GM12874 (cell line): ENCODE data around the gene C1orf105.

ENCODE experiments used
- TF ChIP-seq, protein P1 (sequence below): IDR thresholded peaks from 2 replicates; pipeline ENCODE4 v1.5.1; 2011; ENCODE audit warnings: low read depth, mild to moderate bottlenecking, control low read depth, low read length, moderate library complexity; ENCODE audit not compliant: insufficient read depth

C1orf105 gene

DNA sequence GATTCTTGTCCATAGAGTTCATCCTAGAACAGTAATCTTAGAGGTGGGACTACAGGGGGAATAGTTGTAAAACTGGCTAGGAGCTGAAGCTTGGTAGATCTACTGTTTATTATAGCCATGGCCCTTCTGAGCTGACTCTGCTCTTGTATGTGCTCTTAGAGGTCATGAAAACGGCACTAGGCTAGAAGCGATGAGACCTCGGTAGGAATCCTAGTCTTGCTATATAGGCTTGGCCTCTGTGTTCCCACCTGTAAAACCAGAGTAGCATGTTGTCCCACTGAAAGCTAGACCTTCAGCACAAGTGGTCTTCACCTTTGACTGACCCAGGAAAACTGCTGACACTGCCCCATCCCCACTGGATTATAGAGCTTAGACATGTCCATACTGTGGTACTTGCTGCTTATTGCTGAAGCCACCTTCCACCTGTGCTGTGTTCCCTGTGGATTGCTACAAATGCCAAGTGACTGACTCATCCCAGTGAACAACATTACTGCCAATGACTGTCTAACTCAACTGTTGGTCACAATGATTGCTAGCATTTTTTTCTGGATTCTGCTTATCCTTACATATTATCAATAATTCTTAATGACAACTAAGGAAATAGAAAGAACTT is 46.4 kb downstream of the C1orf105 start:
- TF ChIP-seq, protein P1, sequence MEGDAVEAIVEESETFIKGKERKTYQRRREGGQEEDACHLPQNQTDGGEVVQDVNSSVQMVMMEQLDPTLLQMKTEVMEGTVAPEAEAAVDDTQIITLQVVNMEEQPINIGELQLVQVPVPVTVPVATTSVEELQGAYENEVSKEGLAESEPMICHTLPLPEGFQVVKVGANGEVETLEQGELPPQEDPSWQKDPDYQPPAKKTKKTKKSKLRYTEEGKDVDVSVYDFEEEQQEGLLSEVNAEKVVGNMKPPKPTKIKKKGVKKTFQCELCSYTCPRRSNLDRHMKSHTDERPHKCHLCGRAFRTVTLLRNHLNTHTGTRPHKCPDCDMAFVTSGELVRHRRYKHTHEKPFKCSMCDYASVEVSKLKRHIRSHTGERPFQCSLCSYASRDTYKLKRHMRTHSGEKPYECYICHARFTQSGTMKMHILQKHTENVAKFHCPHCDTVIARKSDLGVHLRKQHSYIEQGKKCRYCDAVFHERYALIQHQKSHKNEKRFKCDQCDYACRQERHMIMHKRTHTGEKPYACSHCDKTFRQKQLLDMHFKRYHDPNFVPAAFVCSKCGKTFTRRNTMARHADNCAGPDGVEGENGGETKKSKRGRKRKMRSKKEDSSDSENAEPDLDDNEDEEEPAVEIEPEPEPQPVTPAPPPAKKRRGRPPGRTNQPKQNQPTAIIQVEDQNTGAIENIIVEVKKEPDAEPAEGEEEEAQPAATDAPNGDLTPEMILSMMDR, result no peak

DNA sequence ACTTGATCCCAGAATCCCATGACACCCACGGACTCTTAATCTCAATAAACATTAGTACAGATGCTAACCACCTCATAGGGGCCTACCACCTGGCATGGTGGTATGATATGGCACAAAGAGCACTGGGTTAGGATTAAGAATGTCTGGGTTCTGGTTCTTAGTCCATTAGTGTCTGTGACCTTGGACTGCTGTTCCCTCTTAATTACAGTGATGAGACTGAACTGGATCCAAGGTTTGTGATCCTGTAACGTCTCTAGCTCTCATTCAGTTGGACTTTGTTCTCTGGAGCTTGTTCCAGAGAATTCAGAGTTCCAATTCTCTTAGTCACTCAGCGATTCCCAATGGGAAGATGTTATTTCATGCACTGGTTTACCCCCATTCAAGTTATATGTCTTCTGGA is 47.0 kb downstream of the C1orf105 start:
- TF ChIP-seq, protein P1, result no peak

DNA sequence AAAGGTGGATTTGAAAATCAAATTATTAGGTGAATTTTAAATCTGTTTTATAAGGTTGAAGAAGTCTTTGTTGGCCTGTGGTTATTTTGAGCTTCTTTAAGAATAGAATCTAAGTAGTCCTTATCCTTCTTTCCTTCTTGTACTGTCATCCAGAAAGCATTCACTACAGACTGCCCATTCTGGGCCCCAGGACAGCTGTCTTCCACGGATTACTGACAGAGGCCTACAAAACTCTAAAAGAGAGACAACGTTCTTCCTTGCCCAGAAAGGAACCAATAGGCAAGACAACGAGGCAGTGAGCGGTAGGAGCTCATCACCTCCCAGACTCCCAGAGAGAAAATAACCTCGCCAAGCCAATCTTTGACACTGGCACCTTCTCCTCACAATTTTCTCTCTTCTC is 47.8 kb downstream of the C1orf105 start:
- TF ChIP-seq, protein P1, result no peak

DNA sequence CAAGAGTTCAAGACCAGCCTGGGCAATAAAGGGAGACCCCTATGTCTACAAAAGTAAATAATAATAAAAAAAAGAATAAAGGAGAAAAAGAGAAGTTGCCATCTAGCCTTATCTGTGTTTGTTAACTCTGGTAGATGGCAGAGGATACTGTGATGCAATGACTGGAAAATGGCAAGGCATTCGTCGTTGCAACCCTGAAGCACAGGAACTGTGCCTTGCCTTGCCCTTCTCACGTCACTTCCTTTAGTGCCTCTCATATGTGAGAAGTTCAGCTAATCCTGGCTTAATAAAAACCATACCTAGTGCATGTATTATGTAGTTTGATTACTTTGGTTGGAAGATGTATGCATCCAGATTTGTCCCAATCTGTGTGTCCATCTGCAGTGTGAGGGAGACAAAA is 49.2 kb downstream of the C1orf105 start:
- TF ChIP-seq, protein P1, result no peak

DNA sequence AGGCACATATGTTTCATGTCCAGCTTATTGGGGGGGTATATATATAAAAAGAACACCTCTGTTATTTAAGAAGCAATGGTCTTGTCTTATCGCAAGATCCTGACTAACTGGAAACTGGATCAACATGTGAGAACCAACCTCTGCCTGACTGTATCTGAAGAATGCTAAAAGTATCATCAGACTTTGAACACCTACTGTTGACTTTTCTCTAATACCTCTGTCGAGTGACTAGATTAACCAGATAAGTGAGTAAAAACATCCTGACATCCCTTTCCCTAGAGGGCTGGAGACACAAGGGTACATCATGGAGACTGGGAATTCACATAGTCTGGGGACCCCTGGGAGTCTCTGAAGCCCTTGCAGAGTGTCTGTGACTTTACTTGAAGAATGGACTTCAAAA is 49.7 kb downstream of the C1orf105 start:
- TF ChIP-seq, protein P1, result no peak

DNA sequence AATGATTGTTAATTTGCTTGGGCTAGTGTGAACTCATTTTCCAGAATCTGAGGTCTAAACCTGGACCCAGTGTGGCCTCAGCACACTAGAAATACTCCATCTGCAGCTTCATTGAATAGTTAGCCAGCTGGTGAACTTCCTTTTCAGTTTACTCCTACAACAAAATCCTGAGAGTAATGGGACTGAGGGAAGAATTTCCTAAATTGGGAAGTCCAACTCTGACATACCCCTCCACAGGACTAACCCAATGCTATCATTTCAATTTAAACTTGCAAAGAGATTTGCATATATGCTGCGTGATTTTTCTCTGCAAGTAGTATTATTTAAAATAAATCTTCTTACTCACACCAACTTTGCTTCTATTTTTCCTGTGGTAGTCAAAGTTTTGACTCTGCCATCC is 51.2 kb downstream of the C1orf105 start:
- TF ChIP-seq, protein P1, result no peak

DNA sequence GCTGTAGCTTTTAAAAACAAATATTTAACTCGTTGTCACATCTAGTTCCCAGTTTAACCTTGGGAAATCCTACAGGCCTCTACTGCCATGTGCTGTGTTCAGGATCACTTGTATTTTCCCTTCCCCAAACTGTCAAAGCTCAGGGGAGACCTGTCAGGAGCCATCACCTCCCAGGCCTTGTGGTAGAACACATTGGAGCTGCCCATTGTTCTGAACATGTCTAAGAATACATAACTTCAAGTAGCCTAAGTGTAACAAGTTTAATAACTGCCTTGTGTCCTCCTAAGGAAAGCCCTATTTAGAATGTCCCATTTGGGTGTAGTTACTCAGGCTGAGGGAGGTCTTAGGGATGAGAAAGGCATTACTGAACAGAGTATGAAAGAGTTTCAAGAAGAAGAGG is 52.0 kb downstream of the C1orf105 start:
- TF ChIP-seq, protein P1, result no peak
